HL-60 (cell line): ENCODE measurements around the gene MPZL3.

ENCODE experiments used
- CTCF ChIP-seq: IDR thresholded peaks from one replicate; pipeline ENCODE4 v1.5.1; 2011; ENCODE audit warnings: low read length, control low read depth, inconsistent platforms; ENCODE audit not compliant: insufficient read depth
- POLR2AphosphoS5 ChIP-seq: IDR thresholded peaks from 2 replicates; pipeline ENCODE4 v1.6.1; 2012; ENCODE audit warnings: low read depth

- TF ChIP-seq CTCF, result no peak
- no peak for TF ChIP-seq POLR2AphosphoS5
These were observed 24.0 kb downstream of the MPZL3 start for GRCh38 chr11:118227865-118228785.
